Uterus (tissue), 4 donors: ENCODE measurements around the gene LAMA1. TPM values are rescaled to one million over a fixed set of nuclear protein-coding genes. Genes with fewer than 3 reads are reported as not detected.

Experiments used
- DNase-seq, 2 donors: peaks; one replicate each; pipeline ENCODE4 v3.0.0-alpha.2; 2019 to 2020
- H3K27ac ChIP-seq, 2 donors: fragments of 200-600 bp; sonication (generic); 1 replicate in 1 of 2; 2 replicates in 1 of 2; pipeline ENCODE4 v1.5.1; 2016 to 2018
- H3K27me3 ChIP-seq, 2 donors: fragments of 200-600 bp; sonication (generic); one replicate each; pipeline ENCODE4 v1.5.1; 2018 to 2019; ENCODE audit warnings: control low read depth in 1 of 2
- H3K36me3 ChIP-seq, 2 donors: fragments of 200-600 bp; sonication (generic); one replicate each; pipeline ENCODE4 v1.5.1; 2019; ENCODE audit warnings: control low read depth in 1 of 2
- H3K4me1 ChIP-seq, 2 donors: fragments of 200-600 bp; sonication (generic); one replicate each; pipeline ENCODE4 v1.5.1; 2018 to 2019; ENCODE audit warnings: control low read depth in 1 of 2
- H3K4me3 ChIP-seq, 2 donors: fragments of 200-600 bp; sonication (generic); 1 replicate in 1 of 2; 2 replicates in 1 of 2; pipeline ENCODE4 v1.5.1; 2018 to 2019; ENCODE audit warnings: mild to moderate bottlenecking in 1 of 2
- H3K9me3 ChIP-seq, 2 donors: fragments of 200-600 bp; sonication (generic); one replicate each; pipeline ENCODE4 v1.5.1; 2019; ENCODE audit warnings: control low read depth in 1 of 2
- CTCF ChIP-seq, 4 experiments: fragments of 200-600 bp in 2 of 4; fragments of 450-650 bp in 2 of 4; sonication (generic) in 2 of 4; IDR thresholded peaks; one replicate each; pipeline ENCODE4 v1.5.1; 2016 to 2019; ENCODE audit warnings: antibody characterized with exemption in 4 of 4, mild to moderate bottlenecking in 2 of 4, moderate library complexity in 1 of 4
- POLR2A ChIP-seq, 2 donors: fragments of 450-650 bp; IDR thresholded peaks; one replicate each; pipeline ENCODE4 v1.6.1; 2016; ENCODE audit warnings: antibody characterized with exemption in 2 of 2, mild to moderate bottlenecking in 1 of 2, moderate library complexity in 1 of 2
- intact Hi-C: fragments of 100-400 bp; cut with DNase I; formaldehyde crosslinking; loops from one replicate; pipeline ENCODE4 v1.15.1; 2023; ENCODE audit warnings: low total_unique reads
- total RNA-seq, 4 donors: library from RNA; depleted of rRNA in 3 of 4; stranded (reverse); fragments of >200 nt in 3 of 4; gene quantifications; one replicate each; pipeline versions ENCODE4 v1.1.0 to v1.2.4, GENCODE V29; 2014 to 2023
- donor health status: DM: yes; HTN: yes; CAD: no.

LAMA1 gene
- total RNA-seq, 4 donors from 2014 or later: 0.88 to 13.5 (median 2.1) TPM

DNA sequence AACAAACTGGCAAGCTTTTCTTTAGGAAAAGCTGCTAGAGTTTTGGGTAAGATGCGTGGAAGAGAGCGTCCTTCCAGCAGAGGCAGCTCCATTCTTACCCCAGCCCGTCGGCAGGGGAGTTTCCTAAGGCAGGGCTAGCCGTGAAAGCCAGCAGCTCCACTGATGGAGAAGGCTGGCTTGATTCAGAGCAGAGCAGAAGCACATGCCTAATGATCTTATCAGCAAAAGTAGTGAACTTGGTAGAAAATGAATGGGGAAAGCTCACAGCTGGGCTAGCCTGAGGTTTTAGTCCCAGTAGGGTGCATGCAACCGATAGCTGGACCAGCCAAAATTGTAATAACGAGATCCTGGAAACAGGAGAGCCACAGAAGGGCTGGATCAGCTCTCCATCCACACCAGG is 20.8 kb downstream of the LAMA1 start:
- no peak for DNase-seq

GRCh38 chr18:7094427-7094826 is 23.2 kb downstream of the LAMA1 start:
- DNase-seq: no peak

More for the DNA sequence above, 20.8 kb downstream of the LAMA1 start:
- H3K27ac ChIP-seq: no peak overlapping the region
- no peak overlapping the region for H3K4me3 ChIP-seq
- H3K27me3 ChIP-seq: no peaks in the 10 kb centered on the region
- no peaks in the 10 kb centered on the region for H3K4me1 ChIP-seq
- no peak for TF ChIP-seq CTCF (IDR thresholded peaks at IDR 0.05)
- TF ChIP-seq POLR2A (IDR thresholded peaks at IDR 0.05): no peak
- no peaks in the 10 kb centered on the region for H3K36me3 ChIP-seq
- intact Hi-C loops: no loop called here
- no peaks in the 10 kb centered on the region for H3K9me3 ChIP-seq

DNA sequence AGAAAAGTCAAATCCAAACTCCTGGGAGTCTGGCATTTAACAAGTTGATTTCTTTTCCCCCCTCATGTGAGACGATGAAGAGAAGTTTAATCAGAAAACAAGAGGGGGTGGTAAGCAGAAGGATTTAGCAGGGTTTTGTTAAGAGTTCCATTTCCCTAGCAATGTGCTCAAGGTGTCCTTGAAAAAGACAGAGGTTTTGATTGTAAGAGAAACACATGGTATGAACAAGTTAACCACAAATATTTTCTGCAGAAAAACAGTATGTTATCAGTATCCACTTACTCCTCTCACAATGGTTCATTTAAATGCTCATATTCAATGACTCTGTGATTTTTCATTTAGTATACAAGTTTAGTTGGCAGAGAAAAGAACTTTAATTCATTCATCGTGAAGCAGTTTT is 26.8 kb downstream of the LAMA1 start:
- Histone ChIP-seq H3K36me3 (no peaks in the 10 kb centered on the region), H3K27me3 (no peaks in the 10 kb centered on the region), H3K4me3 (no peak overlapping the region), H3K27ac (no peak overlapping the region), H3K9me3 (no peaks in the 10 kb centered on the region), H3K4me1 (no peaks in the 10 kb centered on the region)
- no peak for DNase-seq
- intact Hi-C loops: no loop called here
- TF ChIP-seq POLR2A (IDR thresholded peaks at IDR 0.05) (no peak), CTCF (IDR thresholded peaks at IDR 0.05) (no peak)

More at GRCh38 chr18:7094427-7094826, 23.2 kb downstream of the LAMA1 start:
- H3K9me3 ChIP-seq: no peaks in the 10 kb centered on the region
- H3K4me1 ChIP-seq: no peaks in the 10 kb centered on the region
- H3K4me3 ChIP-seq: no peak overlapping the region
- TF ChIP-seq POLR2A (IDR thresholded peaks at IDR 0.05) (no peak), CTCF (IDR thresholded peaks at IDR 0.05) (no peak)
- intact Hi-C loops: no loop called here
- H3K27ac ChIP-seq: no peak overlapping the region
- H3K36me3 ChIP-seq: no peaks in the 10 kb centered on the region
- H3K27me3 ChIP-seq: no peaks in the 10 kb centered on the region

GRCh38 chr18:7089369-7089768 is 28.2 kb downstream of the LAMA1 start:
- Histone ChIP-seq H3K4me3 (no peak overlapping the region), H3K9me3 (no peaks in the 10 kb centered on the region), H3K27me3 (no peaks in the 10 kb centered on the region), H3K4me1 (peaks cover 0 to 2% of the 10 kb centered on the region in 2 donors), H3K36me3 (no peaks in the 10 kb centered on the region), H3K27ac (no peak overlapping the region)
- intact Hi-C loops: no loop called here
- no peak for TF ChIP-seq POLR2A (IDR thresholded peaks at IDR 0.05)
- TF ChIP-seq CTCF (IDR thresholded peaks at IDR 0.05): no peak
- DNase-seq: no peak

DNA sequence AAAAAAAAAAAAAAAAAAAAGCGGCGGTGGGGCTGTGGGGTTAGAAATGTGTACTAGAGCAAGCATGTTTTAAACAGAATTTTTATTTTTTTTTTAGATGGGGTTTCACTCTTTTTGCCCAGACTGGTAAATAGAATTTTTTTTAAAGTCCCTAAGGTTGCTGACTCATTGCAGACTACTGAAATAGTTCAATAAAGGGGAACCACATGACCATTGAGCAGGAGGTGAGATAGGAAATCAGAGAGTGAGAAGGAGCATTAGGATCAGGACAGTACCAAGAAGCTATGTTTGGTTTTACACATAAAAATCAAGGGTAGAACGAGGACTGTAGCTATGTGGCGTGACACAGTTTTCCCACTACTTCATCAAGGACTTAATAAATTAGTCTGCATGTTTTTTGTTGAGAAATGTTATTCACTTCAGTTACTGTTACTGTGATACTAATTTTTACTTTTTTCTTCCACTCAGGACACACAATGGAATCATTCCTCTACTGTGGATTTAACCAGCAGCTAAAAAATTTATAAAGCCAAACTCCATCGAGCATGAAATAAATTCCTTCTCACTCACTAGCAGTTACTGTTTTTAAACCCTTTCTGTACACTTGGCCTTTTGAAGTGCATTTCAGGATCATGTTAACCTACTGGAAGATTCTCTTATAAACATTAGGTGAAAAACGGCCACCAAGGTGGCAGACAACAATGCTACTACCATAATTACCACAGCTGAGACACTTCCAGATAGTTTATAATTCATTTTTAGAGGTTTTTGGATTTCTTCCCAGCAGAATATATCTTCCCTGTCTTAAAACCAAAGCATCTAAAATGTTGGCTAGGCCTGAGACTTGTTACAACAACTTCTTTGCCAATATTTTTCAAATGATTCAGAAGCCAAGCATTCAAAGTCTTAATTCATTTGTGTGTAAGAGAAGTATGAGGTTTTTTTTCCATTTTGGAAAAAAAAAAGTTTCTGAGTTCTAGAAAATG is 33.2 kb downstream of the LAMA1 start:
- H3K27ac ChIP-seq: peak overlapping the region; percentile 62 to 68
- TF ChIP-seq CTCF (IDR thresholded peaks at IDR 0.05): no peak
- TF ChIP-seq POLR2A (IDR thresholded peaks at IDR 0.05): no peak
- DNase-seq: no peak

More for the DNA sequence above, 33.2 kb downstream of the LAMA1 start:
- Histone ChIP-seq H3K27me3 (no peaks in the 10 kb centered on the region), H3K36me3 (no peaks in the 10 kb centered on the region), H3K4me1 (peaks cover 0 to 5% of the 10 kb centered on the region in 2 donors), H3K9me3 (no peaks in the 10 kb centered on the region), H3K4me3 (no peak overlapping the region)
- intact Hi-C loops: no loop called here
